ENCODE results near the gene RBFOX2.

DNA sequence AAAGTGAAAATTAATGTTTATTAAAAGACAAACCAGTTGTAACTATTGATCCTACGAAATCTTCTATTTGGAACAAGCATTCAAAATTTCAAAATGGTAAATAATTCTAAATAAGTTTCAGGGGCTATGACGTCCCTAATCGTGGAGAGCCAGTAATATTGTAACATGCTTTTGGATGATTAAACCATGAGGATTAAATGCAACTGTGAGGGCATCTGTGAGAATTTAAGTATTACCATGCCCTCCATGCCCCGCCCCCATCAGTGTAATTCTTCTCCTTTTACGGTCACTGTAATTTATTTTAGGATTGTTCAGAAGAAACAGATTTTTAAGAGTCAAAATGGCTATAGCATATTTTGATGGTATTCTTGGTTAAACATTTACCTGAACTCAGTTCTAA, 177.8 kb downstream of the RBFOX2 start:
- no peak for TF ChIP-seq POLR2A (IDR thresholded peaks at IDR 0.05)
- TF ChIP-seq, protein P1, sequence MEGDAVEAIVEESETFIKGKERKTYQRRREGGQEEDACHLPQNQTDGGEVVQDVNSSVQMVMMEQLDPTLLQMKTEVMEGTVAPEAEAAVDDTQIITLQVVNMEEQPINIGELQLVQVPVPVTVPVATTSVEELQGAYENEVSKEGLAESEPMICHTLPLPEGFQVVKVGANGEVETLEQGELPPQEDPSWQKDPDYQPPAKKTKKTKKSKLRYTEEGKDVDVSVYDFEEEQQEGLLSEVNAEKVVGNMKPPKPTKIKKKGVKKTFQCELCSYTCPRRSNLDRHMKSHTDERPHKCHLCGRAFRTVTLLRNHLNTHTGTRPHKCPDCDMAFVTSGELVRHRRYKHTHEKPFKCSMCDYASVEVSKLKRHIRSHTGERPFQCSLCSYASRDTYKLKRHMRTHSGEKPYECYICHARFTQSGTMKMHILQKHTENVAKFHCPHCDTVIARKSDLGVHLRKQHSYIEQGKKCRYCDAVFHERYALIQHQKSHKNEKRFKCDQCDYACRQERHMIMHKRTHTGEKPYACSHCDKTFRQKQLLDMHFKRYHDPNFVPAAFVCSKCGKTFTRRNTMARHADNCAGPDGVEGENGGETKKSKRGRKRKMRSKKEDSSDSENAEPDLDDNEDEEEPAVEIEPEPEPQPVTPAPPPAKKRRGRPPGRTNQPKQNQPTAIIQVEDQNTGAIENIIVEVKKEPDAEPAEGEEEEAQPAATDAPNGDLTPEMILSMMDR (IDR thresholded peaks at IDR 0.05), result no peak

All from adrenal gland (tissue), 5 donors.